ENCODE data around the gene SMKR1.

DNA sequence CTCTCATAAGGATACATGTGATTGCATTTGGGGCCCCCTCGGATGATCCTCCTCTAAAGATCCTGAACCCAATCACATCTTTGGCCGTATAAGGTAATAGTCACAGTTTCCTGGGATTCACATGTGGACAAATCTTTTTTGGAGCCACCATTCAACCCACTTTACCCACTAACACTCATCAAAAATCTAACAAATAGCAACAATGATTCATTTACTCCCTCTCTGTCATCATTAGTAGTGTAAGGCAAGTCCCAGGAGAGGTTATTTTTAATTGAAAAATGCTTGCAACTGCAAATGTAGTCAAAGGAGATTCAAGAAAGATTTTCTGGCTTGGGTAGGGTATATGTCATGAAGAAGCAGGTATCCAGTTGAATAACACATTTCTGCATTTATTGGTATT is 9.9 kb upstream of the SMKR1 start:
- TF ChIP-seq POLR2A (IDR thresholded peaks at IDR 0.05; ENCODE audit: low read depth, low read length) (no peak), POLR2AphosphoS5 (IDR thresholded peaks at IDR 0.05; ENCODE audit: low read depth, low read length) (no peak), SPI1 (IDR thresholded peaks at IDR 0.05; ENCODE audit: low read depth, low read length) (no peak), TAF1 (IDR thresholded peaks at IDR 0.05; ENCODE audit: low read depth, low read length) (no peak), PAX5 (IDR thresholded peaks at IDR 0.05; ENCODE audit: insufficient read depth, low read length, severe bottlenecking) (no peak), POU2F2 (IDR thresholded peaks at IDR 0.05; ENCODE audit: low read depth, low read length) (no peak)

All from GM12891 (cell line).